NCI-H1048 (cell line): ENCODE results near the gene ODC1.

ENCODE experiments used
- DNase-seq: peaks from one replicate; lab custom pipeline; 2025; lab: John Stamatoyannopoulos, UW

ODC1 gene

DNA sequence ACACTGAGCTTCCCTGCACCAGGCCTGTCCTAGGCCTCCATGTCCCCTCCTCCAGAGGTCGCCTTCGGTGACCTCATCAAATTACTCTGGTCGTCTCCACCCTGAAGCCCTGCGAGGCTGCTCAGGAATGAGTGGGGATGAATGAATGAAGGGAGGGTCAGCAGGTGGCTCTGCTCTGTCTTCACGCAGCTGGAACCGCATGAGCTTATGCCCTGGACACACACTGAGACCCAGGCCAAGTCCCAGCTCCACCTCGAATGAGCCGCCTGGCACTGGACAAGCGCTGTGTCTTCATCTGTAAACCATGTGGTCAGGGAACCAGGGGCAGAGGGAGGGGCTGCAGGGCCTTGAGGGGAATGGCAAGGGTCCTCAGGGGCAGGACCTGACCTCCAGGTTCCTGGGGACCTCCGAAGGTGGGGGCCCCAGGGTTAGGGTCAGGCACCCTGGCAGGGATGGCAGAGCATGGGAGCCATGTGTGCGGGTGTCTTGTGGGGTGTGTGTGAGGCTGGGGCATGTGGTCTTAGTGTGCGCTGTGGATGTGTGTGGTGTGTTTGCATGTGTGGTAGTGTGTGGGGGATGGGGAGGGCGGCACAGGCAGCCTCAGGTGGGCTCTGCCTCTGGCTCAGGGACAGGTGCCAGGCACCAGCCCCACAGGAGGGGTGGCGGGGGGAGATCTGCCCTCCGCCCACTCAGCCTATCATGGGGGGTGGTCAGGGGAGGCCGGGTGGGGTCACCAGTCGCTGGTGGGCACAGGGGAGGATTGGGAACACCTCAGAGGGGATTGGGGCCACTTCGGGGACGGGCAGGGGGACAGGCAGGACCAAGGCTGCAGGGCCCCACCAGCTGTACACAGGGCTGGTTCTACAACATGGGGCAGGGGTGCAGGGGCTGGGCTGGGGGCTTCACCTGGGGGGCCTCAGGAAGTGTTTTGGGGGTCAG lies 13.9 kb downstream of the ODC1 start:
- no peak for DNase-seq

DNA sequence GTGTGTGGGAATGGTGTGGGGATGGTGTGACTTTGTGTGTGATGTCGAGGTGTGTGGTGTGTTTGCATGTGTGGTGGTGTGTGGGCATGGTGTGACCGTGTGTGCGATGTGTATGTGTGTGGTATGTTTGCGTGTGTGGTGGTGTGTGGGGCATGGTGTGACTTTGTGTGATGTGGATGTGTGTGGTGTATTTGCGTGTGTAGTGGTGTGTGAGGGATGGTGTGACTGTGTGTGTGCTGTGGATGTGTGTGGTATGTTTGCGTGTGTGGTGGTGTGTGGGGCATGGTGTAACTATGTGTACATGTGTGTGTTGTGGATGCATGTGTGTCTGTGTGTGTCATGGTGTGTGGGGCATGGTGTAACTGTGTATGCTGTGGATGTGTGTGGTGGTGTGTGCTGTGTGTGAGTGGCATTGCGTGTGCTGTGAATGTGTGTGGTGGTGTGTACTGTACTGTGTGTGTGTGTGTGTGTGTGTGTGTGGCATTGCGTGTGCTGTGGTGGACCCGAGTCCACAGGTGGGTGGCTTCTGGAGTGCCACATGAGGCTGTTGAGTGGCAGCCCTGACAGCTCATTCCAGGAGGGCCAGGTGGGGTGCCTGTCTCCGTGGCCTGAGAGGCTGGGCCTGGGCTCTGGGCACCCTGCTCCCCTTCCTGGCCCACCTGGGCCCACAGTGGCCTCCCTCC lies 14.7 kb downstream of the ODC1 start:
- DNase-seq, result no peak

DNA sequence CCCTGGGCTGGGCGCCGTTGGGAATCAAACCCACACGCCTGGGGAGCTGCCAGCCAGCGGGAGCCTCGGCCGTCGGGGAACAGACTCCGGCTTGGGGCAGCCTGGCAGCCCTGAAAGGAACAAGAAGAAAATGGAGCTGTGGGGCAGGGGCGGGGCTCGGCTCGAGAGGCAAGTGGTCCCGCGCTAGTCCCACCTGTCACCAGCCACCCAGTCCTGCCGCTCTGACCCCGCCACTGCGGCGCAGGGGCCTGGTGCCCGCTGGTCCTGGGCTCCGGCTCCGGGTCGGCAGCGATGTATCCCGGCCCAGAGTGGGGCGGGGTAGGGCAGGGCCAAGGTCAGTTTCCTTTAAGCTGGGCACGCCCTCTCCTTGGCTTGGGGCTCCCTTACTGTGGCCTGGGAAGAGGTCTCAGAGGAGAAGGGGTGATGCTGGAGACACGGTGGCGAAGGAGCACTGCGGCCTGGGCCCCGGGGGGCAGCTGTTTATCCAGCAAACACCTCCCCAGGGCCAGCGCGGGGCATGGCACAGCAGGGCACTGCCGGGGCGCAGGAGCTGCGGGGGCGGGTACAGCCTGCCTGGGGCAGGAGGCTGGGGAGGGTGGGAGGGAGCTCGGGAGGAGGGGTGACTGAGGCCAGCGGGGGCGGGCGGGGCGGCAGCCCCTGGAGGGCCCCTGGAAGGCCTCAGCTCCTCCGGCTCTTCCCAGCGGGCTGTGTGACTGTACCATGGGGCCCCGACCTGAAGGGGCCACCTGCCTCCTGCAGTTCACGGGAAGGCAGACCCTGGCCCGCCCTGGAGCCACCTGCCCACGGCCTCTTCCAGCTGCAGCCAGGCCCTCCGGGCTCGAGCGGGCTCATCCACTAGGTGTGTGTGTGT lies 15.6 kb downstream of the ODC1 start:
- DNase-seq, result no peak

DNA sequence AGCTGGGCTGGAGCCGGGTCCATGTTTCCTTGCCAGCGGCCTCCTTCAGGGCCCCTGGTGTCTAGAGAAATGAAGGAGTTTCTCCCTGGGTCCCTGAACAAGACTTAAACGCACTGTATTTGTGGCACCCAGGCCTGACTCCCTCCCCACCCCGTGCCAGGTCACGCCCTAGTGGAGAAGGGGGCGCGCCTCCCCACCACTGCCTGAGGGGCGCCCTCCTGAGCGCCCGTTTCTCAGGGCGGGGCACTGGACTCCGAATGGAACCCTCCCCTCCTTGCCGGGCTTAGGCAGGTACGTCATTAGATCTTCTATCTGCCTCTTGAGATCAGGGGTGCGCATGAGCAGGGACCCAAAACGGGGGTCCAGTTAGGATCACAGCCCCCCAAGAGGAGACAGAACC lies 16.3 kb downstream of the ODC1 start:
- no peak for DNase-seq

DNA sequence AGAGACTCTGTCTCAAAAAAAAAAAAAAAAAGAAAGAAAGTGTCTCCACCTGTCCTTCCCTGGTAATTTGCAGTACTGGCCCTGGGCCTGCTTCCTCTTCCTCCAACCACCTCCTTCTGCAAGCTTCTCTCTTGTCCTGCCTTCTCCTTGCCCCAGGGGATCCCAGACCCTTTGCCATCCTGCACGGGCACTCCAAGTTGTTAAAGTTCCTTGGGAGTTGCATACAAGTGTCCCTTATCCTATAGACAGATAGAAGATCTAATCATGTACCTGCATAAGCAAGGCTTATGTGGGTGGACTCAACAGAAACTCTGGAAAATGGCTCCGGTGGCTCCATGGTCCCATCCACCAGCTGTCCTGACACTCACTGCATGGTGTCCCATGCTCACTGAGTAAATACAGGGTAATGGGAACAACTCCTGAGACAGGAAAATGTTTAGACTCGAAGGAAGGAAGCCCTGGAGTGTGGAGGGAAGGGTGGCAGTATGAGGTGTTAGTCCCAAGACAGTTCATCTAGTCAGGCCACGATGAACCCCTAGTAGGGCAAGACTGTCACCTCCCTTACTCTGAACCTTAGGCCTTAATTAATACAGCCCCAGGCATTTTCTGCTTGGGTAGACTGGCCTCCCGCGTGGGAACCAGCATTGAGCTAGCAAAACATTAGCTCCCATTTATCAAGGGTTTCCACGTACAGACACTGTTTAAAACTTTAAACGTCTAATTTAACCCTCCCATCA lies 17.1 kb downstream of the ODC1 start:
- DNase-seq, result no peak

DNA sequence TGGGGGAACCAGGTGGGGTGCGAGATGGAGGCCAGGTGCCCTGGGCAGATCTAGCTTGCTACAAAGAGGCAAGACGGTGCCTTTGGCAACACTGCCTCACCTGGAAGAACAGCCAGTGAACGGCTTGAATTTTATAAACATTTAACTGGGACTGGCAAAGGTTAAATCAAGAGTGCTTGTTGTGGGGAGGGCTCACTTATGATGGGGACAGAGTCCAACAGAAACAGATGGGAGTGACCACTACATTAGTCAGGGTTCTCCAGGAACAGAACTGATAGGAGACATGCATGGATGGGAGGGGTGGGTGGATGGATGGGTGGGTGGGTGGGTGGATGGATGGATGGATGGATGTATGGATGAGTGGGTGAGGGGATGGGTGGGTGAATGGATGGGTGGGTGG lies 19.2 kb downstream of the ODC1 start:
- DNase-seq, result no peak

DNA sequence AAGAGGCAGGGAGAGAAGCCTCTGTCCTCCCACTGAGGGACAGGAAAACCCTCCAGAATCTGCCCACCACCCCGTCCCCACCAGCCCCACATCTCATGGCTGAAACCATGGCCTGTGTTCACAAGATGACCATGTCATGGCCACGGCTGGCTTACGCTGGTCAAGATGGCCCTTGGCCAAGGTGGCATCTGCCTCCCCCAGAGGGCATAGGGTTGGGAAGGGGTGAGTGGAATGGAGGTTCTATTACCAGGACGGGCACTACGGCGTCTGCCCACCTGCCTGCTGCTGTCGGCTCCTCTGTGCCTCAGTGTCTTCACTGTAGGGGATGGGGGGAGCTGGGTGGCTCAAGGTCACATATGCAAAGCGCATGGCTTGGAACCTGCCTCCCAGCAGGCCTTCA lies 19.8 kb downstream of the ODC1 start:
- DNase-seq, result no peak

DNA sequence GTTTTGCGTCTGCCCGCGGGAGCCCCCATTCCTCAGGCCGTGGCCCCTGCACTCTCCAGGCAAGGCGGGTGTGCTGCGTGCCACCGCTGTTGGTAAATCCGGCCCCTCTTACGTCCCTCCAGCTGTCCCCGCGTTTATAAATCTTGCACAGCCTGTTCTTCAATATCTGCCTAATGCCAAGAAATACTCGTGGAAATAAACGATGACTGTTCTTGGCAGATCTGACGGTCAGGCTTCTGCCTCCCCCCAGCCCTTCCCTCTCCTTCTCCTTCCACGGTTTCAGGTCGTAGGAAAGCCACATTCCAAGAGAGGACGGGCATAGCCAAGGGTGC lies 20.5 kb downstream of the ODC1 start:
- no peak for DNase-seq

DNA sequence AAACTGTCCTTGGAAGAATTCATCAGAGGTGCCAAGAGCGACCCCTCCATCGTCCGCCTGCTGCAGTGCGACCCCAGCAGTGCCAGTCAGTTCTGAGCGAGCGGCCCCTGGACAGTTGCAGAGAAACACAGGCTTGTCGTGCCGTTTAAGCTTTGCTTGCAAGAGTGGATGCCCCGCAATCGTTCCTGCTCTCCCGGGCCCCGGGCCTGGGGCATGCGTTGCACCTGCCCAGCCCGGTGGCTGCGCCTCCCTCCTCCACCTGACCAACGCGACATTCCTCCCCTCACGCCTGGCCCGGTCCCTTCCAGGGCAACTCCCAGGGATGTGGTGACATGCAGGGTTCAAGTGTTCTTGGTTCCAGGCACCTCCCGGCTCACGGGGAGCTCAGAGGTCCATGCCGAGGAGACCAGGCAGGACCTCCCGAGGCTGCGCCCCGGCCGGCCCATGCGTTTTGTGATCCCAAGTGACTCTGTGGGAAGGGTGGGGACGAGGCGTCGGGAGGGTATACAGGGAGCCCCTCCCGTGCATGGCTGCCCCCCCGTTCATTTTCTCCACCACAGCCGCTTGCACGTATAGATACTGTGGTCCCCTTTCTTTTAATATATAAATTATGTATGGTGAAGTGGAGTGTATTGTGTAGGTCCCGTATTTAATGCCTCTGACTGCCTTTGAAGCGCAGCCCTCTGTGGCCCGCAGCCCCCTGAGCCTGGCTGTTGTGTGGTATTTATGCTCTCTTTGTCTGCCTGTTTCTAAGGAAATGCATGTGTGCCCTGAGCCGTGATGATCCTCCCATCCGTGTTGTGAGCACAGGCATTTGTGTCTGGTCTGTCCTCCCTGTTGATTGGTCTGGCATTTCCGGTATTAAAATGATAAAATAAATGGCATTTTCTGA lies 21.2 kb downstream of the ODC1 start:
- DNase-seq, result no peak

DNA sequence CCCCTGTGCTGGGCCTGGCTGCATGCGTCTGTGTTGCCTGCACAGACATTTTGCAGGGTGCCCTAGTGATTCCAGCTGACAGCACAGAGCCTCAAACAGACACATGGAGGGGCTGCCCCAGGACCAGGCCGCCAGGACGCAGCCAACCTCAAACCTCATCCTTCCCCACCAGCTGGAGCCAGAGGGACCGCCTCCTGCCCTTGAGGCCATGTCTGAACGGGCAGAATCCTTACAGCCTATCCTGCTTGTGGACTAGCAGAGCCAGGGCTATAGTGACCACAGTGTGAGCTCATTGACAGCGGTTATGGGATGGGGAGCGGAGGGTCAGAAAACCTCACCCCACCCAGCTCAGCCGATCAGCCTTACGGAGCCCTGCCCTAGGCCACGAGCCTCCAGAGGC lies 22.4 kb downstream of the ODC1 start:
- DNase-seq, result no peak

DNA sequence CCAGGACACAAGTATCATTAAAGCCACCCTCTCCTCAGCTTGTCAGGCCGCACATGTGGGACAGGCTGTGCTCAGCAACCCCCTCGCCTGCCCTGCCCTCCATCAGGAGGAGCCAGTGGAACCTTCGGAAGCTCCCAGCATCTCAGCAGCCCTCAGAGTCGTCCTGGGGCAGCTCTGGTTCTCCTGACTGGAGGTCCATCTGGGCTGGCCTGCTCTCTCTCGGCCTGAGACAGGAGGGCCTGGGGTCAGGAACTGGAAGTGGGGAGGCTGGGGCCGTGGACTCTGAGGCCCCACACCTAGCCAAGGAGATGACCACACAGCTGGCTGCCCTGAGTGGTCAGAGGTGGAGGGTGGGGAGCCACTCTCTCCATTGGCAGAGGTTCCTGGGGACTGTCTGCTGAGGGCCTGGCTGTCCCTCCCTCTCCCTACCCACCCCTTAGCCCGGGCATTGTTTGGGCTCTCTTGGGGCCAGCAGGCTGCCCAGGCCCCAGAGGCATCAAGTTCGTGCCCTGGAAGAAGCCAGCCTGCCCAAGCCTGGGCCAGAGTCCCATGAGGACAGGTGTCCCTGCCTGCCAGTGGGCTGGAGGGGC lies 23.1 kb downstream of the ODC1 start:
- DNase-seq, result no peak

DNA sequence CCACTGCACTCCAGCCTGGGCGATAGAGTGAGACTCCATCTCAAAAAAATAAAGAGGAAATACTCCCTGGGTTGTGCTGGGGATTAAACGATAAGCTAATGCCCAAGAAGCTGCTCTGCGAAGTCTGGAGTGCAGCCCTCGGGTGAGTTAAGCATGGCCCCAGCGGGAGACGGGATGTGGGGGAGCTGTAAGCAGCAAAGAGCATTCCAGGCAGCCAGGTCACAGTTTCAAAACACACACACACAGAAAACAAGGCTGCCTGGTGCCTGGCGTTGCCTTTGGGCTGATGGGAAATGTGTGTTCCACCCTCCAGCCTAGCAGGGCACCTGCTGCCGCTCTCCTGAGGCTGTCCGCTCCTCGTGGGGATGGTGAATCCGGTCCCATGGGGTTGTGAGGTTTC lies 24.1 kb downstream of the ODC1 start:
- DNase-seq, result no peak

DNA sequence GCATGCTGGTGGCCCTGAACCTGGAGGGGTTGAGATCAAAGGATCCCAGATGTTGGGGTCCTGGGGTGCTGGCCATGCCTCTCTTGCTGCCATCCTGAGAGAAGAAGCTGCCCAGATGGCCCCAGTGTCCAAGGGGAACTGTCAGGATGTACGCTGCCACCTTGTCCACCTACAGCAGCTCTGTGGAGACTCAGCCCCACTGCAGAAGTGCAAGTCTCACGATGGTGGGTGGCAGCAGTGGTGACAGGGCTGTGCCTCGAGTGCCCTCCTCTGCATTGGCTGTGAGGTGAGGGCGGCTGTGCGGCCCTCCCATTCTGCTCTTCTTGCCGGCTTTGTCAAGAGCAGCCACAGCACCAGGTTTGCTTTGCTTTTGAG lies 24.7 kb downstream of the ODC1 start:
- DNase-seq, result no peak

DNA sequence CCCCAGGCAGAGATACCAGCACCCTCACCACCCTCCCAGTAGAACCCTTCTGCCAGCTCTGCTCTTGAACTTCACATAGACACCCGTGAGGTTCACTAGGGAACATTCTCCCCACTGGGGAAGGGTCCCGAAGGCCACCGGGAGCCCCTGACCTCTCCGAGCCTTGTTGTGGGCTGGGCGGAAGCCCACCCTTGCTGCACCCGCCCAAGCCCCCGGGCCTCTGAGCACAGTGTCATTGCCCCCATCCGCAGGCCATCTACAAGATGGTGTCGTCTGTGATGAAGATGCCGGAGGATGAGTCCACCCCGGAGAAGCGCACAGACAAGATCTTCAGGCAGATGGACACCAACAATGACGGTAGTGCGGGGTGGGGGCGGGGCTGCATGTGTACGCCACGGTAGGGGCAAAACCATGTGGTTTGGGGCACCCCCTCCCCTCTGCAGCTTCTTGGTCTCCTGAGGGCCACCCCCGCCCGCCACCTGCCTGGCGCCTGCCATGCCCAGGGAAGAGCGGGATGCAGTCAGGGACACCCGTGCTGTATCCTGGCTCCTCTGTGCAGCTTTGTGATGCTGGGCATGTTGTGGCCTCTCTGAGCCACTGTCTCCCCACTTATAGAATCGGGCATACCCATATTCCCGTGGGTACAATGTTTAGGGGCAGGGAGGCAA lies 25.3 kb downstream of the ODC1 start:
- DNase-seq, result no peak

DNA sequence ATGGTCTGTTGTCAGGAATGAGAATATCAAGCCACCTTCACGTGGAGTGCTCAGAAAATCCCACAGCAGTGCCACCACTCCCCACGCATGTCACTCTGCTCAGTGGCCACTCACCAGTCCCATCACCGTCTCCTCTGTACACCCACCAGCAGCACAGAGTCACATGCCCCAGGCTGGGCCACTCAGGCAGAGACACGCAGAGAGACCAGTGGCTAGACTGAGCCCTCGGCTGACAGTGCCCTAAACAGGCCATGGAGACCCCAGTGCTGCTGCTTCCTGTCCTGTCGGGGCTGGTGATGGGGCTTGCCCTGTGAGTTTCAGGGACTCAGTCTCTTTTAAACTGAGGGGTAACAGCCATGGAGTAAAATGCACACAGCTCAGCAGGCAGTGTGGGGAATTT lies 25.9 kb downstream of the ODC1 start:
- DNase-seq, result no peak

DNA sequence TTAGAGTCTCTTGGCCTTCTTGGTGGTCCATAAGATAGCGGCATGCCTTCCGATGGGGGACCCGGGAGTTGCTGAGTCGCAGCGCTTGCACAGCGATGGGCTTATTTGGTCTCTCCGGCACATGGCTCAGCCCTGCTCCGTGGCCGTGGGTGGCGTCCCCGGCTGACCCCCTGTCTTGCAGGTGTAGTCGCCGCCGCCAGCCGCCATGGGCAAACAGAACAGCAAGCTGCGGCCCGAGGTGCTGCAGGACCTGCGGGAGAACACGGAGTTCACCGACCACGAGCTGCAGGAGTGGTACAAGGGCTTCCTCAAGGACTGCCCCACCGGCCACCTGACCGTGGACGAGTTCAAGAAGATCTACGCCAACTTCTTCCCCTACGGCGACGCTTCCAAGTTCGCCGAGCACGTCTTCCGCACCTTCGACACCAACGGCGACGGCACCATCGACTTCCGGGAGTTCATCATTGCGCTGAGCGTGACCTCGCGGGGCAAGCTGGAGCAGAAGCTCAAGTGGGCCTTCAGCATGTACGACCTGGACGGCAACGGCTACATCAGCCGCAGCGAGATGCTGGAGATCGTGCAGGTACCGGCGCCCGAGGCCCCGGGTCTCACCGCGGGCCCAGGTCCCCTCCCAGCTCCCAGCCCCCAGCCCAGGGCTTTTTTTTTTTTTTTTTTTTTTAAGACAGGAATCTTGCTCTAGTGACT lies 28.4 kb downstream of the ODC1 start:
- no peak for DNase-seq

DNA sequence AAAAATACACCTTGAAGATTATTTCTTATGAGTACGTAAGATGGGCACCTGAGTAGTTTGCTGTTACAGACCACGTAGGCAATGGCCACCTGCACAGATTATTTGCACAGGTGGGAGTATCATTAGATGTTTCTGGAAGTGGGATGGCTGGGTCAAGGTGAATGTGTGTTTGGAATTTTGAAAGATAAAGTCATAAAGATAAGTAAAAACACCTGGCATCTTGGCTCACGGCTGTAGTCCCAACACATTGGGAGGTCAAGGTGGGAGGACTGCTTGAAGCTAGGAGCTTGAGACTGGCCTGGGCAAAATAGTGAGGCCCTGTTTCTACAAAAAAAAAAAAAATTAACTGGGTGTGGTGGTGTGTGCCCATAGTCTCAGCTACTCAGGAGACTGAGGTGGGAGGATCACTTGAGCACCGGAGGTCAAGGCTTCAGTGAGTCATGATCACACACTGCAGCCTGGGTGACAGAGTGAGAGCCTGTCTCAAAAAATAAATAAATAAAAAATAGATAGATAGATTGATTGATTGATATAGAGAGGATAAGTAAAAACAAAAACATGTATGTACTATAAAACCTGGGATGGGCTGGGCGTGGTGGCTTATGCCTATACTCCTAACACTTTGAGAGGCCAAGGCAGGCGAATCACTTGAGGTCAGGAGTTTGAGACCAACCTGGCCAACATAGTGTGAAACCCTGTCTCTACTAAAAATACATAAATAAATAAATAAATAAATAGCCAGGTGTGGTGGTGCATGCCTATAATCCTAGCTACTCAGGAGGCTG lies 30.4 kb downstream of the ODC1 start:
- no peak for DNase-seq

DNA sequence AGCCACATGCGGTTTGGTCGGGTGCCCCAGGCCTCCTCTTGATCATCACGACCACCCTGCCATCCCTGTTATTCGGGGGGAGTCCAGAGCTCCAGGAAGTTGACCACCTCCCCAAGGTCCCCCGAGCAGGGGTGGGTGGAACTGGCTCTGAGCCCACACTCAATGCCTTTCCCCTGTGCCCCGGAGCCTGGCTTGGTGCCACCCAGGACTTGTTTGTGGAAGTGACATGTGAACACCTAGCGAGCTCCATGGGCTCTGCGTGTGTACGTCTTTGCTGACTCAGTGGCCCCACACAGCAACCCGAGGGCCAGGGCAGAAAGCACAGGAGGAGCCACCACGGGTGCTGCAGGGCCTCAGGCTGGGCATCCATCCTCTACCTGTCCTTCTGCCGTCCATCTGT lies 32.5 kb downstream of the ODC1 start:
- no peak for DNase-seq

DNA sequence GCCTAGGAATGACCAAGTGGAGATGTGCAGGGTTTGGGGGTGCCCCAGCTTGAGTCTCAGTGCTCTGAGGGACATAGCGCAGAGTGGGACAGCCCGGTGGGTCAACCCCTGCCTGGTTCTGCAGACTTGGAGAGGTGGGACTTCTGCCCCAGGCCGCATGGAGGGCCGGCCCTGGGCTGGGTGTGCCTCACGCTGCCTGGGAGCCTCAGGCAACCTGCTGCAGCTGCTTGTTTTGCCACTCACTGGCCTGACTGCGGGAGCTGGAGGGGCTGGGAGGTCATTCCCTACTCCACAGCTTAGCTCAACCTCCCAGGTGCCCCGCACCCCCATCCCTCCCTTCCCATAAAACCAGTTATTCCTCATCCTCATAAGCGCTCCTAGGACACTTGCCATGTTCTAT lies 33.1 kb downstream of the ODC1 start:
- no peak for DNase-seq
